K562 (cell line): Measurements from ENCODE around the gene HSPA1L. TPM values are rescaled to one million over a fixed set of nuclear protein-coding genes. Genes with fewer than 3 reads are reported as not detected.

Source experiments
- AFF1 ChIP-seq, 2 experiments: fragments of 450-650 bp; IDR thresholded peaks; 2 replicates each; pipeline ENCODE4 v1.6.1; 2018; ENCODE audit warnings: mild to moderate bottlenecking in 2 of 2, low read depth in 1 of 2; ENCODE audit not compliant: partially characterized antibody in 2 of 2
- COPS2 ChIP-seq: fragments of 450-650 bp; conservative IDR thresholded peaks from 2 replicates; pipeline ENCODE4 v1.6.1; 2016; ENCODE audit warnings: mild to moderate bottlenecking, moderate library complexity
- CTCFL ChIP-seq: IDR thresholded peaks from 2 replicates; pipeline ENCODE4 v1.6.1; 2011; ENCODE audit warnings: borderline replicate concordance, low read depth, mild to moderate bottlenecking, moderate library complexity, low read length; ENCODE audit not compliant: insufficient read depth, poor library complexity, severe bottlenecking
- GATAD2B ChIP-seq: fragments of 450-650 bp; IDR thresholded peaks from 2 replicates; pipeline ENCODE4 v1.6.1; 2017; ENCODE audit warnings: mild to moderate bottlenecking, borderline replicate concordance
- HDGF ChIP-seq: fragments of 450-650 bp; IDR thresholded peaks from 2 replicates; pipeline ENCODE4 v1.6.1; 2016
- JUN ChIP-seq, 2 experiments: sonication (generic) in 1 of 2; formaldehyde crosslinking in 1 of 2; IDR thresholded peaks; 2 replicates each; pipeline versions ENCODE4 v1.6.1 to v1.8.0; 2012 to 2022; ENCODE audit warnings: borderline replicate concordance in 2 of 2, mild to moderate bottlenecking in 2 of 2, improper control_type of control experiment in 1 of 2, low read depth in 1 of 2, low read length in 1 of 2, missing genetic modification reagents in 1 of 2
- KLF1 ChIP-seq: fragments of 450-650 bp; IDR thresholded peaks from 2 replicates; pipeline ENCODE4 v1.6.1; 2016; ENCODE audit warnings: missing genetic modification characterization, missing compliant biosample characterization
- RUNX1 ChIP-seq: sonication (generic); IDR thresholded peaks from 2 replicates; pipeline ENCODE4 v1.6.1; 2016; ENCODE audit warnings: antibody characterized with exemption, low read depth
- TAF1 ChIP-seq: IDR thresholded peaks from 2 replicates; pipeline ENCODE4 v1.6.1; 2011; ENCODE audit warnings: mild to moderate bottlenecking, low read length, moderate library complexity; ENCODE audit not compliant: insufficient read depth, control insufficient read depth, severe bottlenecking; ENCODE audit errors: extremely low read depth
- ZNF444 ChIP-seq: fragments of 250-450 bp; sonication (Bioruptor Pico); IDR thresholded peaks from 2 replicates; pipeline ENCODE4 v1.4.0; 2020; ENCODE audit warnings: mild to moderate bottlenecking, moderate library complexity
- ZNF717 ChIP-seq: fragments of 250-450 bp; sonication (Bioruptor Pico); IDR thresholded peaks from 2 replicates; pipeline ENCODE4 v1.5.0; 2021
- polyA plus RNA-seq, 8 experiments: library from polyadenylated mRNA; depleted of rRNA in 4 of 8; stranded (reverse) in 5 of 8; unstranded in 3 of 8; fragments of >200 nt; fragmentation: Nextera tagmentation in 2 of 8; fragmentation: Illumina TruSeq in 1 of 8; extraction: Ambion mirVana in 2 of 8; extraction: Trizol in 1 of 8; gene quantifications; 2 replicates each; pipeline versions ENCODE4 v1.2.1 to v1.2.3, GENCODE V29; 2011 to 2014; ENCODE audit warnings: inconsistent platforms in 1 of 8, missing spikeins in 1 of 8
- total RNA-seq, 7 experiments: library from RNA; depleted of rRNA in 6 of 7; stranded (reverse); fragments of >200 nt in 6 of 7; fragmentation: Illumina TruSeq in 2 of 7; extraction: Trizol in 2 of 7; gene quantifications; 2 replicates each; pipeline versions ENCODE4 v1.2.1 to v1.2.3, GENCODE V29; 2011 to 2021; ENCODE audit warnings: low replicate concordance in 1 of 7
- TF ChIP-seq, protein P1 (sequence below): fragments of 450-650 bp; formaldehyde crosslinking; IDR thresholded peaks from 2 replicates; pipeline ENCODE4 v1.4.0; 2020; ENCODE audit warnings: mild to moderate bottlenecking, mixed read lengths
- TF ChIP-seq, protein P2 (sequence below): fragments of 450-650 bp; IDR thresholded peaks from 2 replicates; pipeline ENCODE4 v1.7.0; 2016; ENCODE audit warnings: borderline replicate concordance

HSPA1L gene
- total and polyA plus RNA-seq, 9 of the 15 experiments (the other 6 are each of a cell fraction or from before 2014, with no cell fraction given), result 0.14 to 2.1 (median 1.3) TPM

GRCh38 chr6:31795616-31796298 is 19.3 kb downstream of the HSPA1L start, which contains the start of gene VARS1 (continued):
- TF ChIP-seq AFF1 (IDR thresholded peaks at IDR 0.05; ENCODE audit: low read depth in 1 of 2, partially characterized antibody in 2 of 2) (peak in 1 of 2 experiments; percentile 66), COPS2 (no peak), CTCFL (peak; percentile 100), HDGF (peak; percentile 94; the same call in 1 of the 2 replicates), TAF1 (peak; percentile 74), GATAD2B (peak; percentile 100), JUN (IDR thresholded peaks at IDR 0.05; ENCODE audit: borderline replicate concordance, low read depth, low read length) (peak; percentile 67), JUN (CRISPR knock-in tag; IDR thresholded peaks at IDR 0.05; ENCODE audit: borderline replicate concordance) (peak; percentile 78; the same call in 1 of the 2 replicates), KLF1 (tag) (peak; percentile 99), ZNF444 (CRISPR knock-in tag) (no peak), ZNF717 (CRISPR knock-in tag) (no peak), RUNX1 (peak; percentile 76)
- TF ChIP-seq, protein P1, sequence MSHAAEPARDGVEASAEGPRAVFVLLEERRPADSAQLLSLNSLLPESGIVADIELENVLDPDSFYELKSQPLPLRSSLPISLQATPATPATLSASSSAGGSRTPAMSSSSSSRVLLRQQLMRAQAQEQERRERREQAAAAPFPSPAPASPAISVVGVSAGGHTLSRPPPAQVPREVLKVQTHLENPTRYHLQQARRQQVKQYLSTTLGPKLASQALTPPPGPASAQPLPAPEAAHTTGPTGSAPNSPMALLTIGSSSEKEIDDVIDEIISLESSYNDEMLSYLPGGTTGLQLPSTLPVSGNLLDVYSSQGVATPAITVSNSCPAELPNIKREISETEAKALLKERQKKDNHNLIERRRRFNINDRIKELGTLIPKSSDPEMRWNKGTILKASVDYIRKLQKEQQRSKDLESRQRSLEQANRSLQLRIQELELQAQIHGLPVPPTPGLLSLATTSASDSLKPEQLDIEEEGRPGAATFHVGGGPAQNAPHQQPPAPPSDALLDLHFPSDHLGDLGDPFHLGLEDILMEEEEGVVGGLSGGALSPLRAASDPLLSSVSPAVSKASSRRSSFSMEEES (CRISPR knock-in tag), result no peak
- TF ChIP-seq, protein P2, sequence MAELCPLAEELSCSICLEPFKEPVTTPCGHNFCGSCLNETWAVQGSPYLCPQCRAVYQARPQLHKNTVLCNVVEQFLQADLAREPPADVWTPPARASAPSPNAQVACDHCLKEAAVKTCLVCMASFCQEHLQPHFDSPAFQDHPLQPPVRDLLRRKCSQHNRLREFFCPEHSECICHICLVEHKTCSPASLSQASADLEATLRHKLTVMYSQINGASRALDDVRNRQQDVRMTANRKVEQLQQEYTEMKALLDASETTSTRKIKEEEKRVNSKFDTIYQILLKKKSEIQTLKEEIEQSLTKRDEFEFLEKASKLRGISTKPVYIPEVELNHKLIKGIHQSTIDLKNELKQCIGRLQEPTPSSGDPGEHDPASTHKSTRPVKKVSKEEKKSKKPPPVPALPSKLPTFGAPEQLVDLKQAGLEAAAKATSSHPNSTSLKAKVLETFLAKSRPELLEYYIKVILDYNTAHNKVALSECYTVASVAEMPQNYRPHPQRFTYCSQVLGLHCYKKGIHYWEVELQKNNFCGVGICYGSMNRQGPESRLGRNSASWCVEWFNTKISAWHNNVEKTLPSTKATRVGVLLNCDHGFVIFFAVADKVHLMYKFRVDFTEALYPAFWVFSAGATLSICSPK, result no peak
